ENCODE measurements around the gene ANKRD9. TPM values are rescaled to one million over a fixed set of nuclear protein-coding genes. Genes with fewer than 3 reads are reported as not detected.
A peak's percentile ranks its signal among the peaks of the same experiment; 100 is the strongest.

The ANKRD9 gene
- total and polyA plus RNA-seq, 2 experiments from 2014 or later = 17.3 to 95.9 TPM

DNA sequence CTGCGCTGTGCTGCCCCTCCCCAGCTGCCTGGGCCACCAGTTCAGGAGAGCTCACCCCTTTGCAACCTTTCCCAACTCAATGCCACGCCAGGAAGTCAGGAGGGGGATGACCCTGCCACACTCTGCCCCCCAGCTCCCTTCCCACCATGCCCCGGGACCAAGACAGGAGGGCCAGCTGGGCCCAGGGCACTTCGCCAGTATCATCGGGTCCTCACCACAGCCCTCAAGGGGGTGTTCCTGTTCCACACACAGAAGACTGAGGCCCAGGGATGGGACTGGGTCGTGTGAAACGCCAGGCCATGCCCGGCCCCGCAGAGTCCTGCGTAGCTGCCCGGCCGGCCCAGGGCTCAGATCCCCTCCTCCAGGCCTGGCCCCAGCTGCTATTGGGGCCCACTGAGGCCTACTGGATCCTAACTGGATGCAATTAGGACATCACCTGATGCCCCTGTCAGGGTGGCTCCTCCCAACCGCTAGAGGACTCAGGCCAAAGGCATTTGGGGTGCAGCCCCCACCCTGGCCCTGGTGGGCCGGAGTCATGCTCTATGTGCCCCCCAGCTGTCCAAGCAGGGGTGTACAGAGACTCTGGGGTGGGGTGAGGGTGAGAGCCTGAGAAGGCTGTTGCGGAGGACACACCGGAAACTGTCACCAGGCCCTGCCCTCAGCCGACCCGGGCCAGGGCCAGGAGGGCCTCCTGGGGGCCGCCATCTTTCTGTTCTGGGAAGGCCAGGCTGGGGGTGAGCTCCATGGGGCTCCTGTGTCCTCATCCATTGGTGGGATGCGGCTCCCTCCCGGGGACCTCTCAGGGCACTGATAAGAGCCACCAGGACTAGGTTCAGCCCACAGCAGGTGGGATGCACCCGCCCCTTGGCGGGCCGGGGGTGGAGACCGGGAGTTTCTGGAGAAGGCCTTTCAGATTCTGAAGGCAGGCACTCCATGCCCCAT is 29.3 kb upstream of the ANKRD9 start:
- Histone ChIP-seq H3F3A (replicated peaks; ENCODE audit: low read depth) (0 out of 2 replicates have a peak, but pooled peaks cover 9% of the 10 kb centered on the region), H3K4me1 (ENCODE audit: insufficient read depth) (no peaks in the 10 kb centered on the region), H3K4me2 (no peak overlapping the region), H3K27me3 (ENCODE audit: insufficient read depth) (peaks cover 3% of the 10 kb centered on the region; the same call in 1 of the 2 replicates), H2AFZ (no peak overlapping the region), H3K9me2 (ENCODE audit: insufficient read depth) (no peaks in the 10 kb centered on the region), H4K20me1 (replicated peaks; ENCODE audit: insufficient read depth) (no peaks in the 10 kb centered on the region), H3K79me2 (replicated peaks; ENCODE audit: insufficient read depth) (no peaks in the 10 kb centered on the region), H3K27ac (ENCODE audit: low read depth) (no peak overlapping the region), H3K4me3 (no peak overlapping the region), H3K36me3 (ENCODE audit: insufficient read depth) (no peaks in the 10 kb centered on the region)
- no peak for ATAC-seq
- peaks cover 3% of the 10 kb centered on the region for H3K4me1 Mint-ChIP-seq
- no peak overlapping the region for H3K27ac Mint-ChIP-seq
- TF ChIP-seq EZH2phosphoT487 (IDR thresholded peaks at IDR 0.05; ENCODE audit: unreplicated experiment) (no peak), EZH2 (IDR thresholded peaks at IDR 0.05; ENCODE audit: low read depth, unreplicated experiment) (no peak), CTCF (conservative IDR thresholded peaks at IDR 0.05; ENCODE audit: low read depth in 2 of 2) (0 out of 4 replicates have a peak, but pooled peaks of 1 of the 2 experiments have one; percentile 14), ZNF462 (CRISPR knock-in tag; IDR thresholded peaks at IDR 0.05) (no peak), ZNF331 (CRISPR knock-in tag; IDR thresholded peaks at IDR 0.05; ENCODE audit: low read depth) (no peak), CREB1 (CRISPR knock-in tag; IDR thresholded peaks at IDR 0.05; ENCODE audit: low read depth) (no peak)
- TF ChIP-seq, protein P1, sequence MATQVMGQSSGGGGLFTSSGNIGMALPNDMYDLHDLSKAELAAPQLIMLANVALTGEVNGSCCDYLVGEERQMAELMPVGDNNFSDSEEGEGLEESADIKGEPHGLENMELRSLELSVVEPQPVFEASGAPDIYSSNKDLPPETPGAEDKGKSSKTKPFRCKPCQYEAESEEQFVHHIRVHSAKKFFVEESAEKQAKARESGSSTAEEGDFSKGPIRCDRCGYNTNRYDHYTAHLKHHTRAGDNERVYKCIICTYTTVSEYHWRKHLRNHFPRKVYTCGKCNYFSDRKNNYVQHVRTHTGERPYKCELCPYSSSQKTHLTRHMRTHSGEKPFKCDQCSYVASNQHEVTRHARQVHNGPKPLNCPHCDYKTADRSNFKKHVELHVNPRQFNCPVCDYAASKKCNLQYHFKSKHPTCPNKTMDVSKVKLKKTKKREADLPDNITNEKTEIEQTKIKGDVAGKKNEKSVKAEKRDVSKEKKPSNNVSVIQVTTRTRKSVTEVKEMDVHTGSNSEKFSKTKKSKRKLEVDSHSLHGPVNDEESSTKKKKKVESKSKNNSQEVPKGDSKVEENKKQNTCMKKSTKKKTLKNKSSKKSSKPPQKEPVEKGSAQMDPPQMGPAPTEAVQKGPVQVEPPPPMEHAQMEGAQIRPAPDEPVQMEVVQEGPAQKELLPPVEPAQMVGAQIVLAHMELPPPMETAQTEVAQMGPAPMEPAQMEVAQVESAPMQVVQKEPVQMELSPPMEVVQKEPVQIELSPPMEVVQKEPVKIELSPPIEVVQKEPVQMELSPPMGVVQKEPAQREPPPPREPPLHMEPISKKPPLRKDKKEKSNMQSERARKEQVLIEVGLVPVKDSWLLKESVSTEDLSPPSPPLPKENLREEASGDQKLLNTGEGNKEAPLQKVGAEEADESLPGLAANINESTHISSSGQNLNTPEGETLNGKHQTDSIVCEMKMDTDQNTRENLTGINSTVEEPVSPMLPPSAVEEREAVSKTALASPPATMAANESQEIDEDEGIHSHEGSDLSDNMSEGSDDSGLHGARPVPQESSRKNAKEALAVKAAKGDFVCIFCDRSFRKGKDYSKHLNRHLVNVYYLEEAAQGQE (IDR thresholded peaks at IDR 0.05; ENCODE audit: unreplicated experiment) = no peak
- TF ChIP-seq, protein P2, sequence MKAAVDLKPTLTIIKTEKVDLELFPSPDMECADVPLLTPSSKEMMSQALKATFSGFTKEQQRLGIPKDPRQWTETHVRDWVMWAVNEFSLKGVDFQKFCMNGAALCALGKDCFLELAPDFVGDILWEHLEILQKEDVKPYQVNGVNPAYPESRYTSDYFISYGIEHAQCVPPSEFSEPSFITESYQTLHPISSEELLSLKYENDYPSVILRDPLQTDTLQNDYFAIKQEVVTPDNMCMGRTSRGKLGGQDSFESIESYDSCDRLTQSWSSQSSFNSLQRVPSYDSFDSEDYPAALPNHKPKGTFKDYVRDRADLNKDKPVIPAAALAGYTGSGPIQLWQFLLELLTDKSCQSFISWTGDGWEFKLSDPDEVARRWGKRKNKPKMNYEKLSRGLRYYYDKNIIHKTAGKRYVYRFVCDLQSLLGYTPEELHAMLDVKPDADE (IDR thresholded peaks at IDR 0.05) = no peak
- H3K9me3 Mint-ChIP-seq = no peaks in the 10 kb centered on the region; the same call in 2 of the 3 replicates
- H3K4me3 Mint-ChIP-seq = no peak overlapping the region
- no peak for DNase-seq (ENCODE audit: low spot score)
- H3K36me3 Mint-ChIP-seq (ENCODE audit: low read depth) = no peaks in the 10 kb centered on the region
- H3K27me3 Mint-ChIP-seq (ENCODE audit: insufficient read depth, low read depth, poor library complexity) = peaks cover 11% of the 10 kb centered on the region

Measured in GM23338 (cell line).